ENCODE results near the gene ZNF90. TPM values are rescaled to one million over a fixed set of nuclear protein-coding genes. Genes with fewer than 3 reads are reported as not detected.
"Not testable (repeated sequence)": the region's sequence is repeated elsewhere in the genome, so short reads cannot be mapped to it uniquely, and the experiment has no call there.

Gene ZNF90
- polyA plus RNA-seq, 1 donor = 36.1 TPM

GRCh38 chr19:20060282-20060681 is 17.5 kb upstream of the ZNF90 start:
- WGBS (ENCODE audit: insufficient coverage, low lambda C conversion rate) = no CpG with 5 or more reads among the region's 1 CpG
- no peaks in the 10 kb centered on the region for H3K4me1 ChIP-seq (ENCODE audit: control insufficient read depth, insufficient read depth, low read length)

GRCh38 chr19:20066861-20067260 is 10.9 kb upstream of the ZNF90 start:
- no peak overlapping the region for H3K4me3 ChIP-seq (ENCODE audit: low read length)
- WGBS (ENCODE audit: insufficient coverage, low lambda C conversion rate) = no CpG with 5 or more reads among the region's 3 CpGs
- H3K9me3 ChIP-seq (ENCODE audit: control insufficient read depth, low read depth, low read length) = peaks cover 12% of the 10 kb centered on the region
- no peak overlapping the region for H3K27ac ChIP-seq (ENCODE audit: low read length)
- DNase-seq = peak in 1 of 2 donors; percentile 31
- no peaks in the 10 kb centered on the region for H3K27me3 ChIP-seq (ENCODE audit: control insufficient read depth, insufficient read depth, low read length)
- peaks cover 11% of the 10 kb centered on the region for H3K4me1 ChIP-seq (ENCODE audit: control insufficient read depth, insufficient read depth, low read length)
- no peaks in the 10 kb centered on the region for H3K36me3 ChIP-seq (ENCODE audit: control insufficient read depth, insufficient read depth, low read length)

More at GRCh38 chr19:20060282-20060681, 17.5 kb upstream of the ZNF90 start:
- peaks cover 7% of the 10 kb centered on the region for H3K9me3 ChIP-seq (ENCODE audit: control insufficient read depth, low read depth, low read length)
- no peak overlapping the region for H3K27ac ChIP-seq (ENCODE audit: low read length)
- no peak for DNase-seq
- H3K27me3 ChIP-seq (ENCODE audit: control insufficient read depth, insufficient read depth, low read length) = no peaks in the 10 kb centered on the region
- H3K36me3 ChIP-seq (ENCODE audit: control insufficient read depth, insufficient read depth, low read length) = no peaks in the 10 kb centered on the region
- no peak overlapping the region for H3K4me3 ChIP-seq (ENCODE audit: low read length)

GRCh38 chr19:20067943-20068342 is 9.9 kb upstream of the ZNF90 start:
- DNase-seq = peak; percentile 58 to 85
- Histone ChIP-seq H3K4me1 (ENCODE audit: control insufficient read depth, insufficient read depth, low read length) (peaks cover 11% of the 10 kb centered on the region), H3K36me3 (ENCODE audit: control insufficient read depth, insufficient read depth, low read length) (no peaks in the 10 kb centered on the region), H3K9me3 (ENCODE audit: control insufficient read depth, low read depth, low read length) (peaks cover 12% of the 10 kb centered on the region), H3K4me3 (ENCODE audit: low read length) (peak overlapping the region; percentile 11), H3K27ac (ENCODE audit: low read length) (peak overlapping the region; percentile 9), H3K27me3 (ENCODE audit: control insufficient read depth, insufficient read depth, low read length) (no peaks in the 10 kb centered on the region)
- no CpG with 5 or more reads among the region's 9 CpGs for WGBS (ENCODE audit: insufficient coverage, low lambda C conversion rate)

DNA sequence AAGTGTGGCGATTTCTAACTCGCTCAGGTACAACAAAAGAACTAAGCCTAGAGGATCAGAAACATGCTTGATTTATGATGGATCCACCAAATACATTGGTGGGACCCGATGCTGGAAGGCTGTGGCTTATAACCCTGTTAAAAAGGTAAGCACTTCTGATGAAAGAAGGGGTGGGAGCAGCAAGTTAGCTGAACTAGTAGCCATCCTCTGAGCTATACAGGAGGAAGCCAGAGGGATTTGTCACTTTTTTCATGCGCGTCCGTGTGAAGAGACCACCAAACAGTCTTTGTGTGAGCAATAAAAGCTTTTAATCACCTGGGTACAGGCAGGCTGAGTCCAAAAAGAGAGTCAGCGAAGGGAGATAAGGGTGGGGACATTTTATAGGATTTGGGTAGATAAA is 9.2 kb upstream of the ZNF90 start:
- H3K27ac ChIP-seq (ENCODE audit: low read length); H3K36me3 ChIP-seq (ENCODE audit: control insufficient read depth, insufficient read depth, low read length); DNase-seq; H3K27me3 ChIP-seq (ENCODE audit: control insufficient read depth, insufficient read depth, low read length): not testable (repeated sequence)
- H3K4me3 ChIP-seq (ENCODE audit: low read length) = peak overlapping the region; percentile 11
- H3K4me1 ChIP-seq (ENCODE audit: control insufficient read depth, insufficient read depth, low read length) = peaks cover 11% of the 10 kb centered on the region
- no CpG with 5 or more reads among the region's 7 CpGs for WGBS (ENCODE audit: insufficient coverage, low lambda C conversion rate)
- peaks cover 12% of the 10 kb centered on the region for H3K9me3 ChIP-seq (ENCODE audit: control insufficient read depth, low read depth, low read length)

DNA sequence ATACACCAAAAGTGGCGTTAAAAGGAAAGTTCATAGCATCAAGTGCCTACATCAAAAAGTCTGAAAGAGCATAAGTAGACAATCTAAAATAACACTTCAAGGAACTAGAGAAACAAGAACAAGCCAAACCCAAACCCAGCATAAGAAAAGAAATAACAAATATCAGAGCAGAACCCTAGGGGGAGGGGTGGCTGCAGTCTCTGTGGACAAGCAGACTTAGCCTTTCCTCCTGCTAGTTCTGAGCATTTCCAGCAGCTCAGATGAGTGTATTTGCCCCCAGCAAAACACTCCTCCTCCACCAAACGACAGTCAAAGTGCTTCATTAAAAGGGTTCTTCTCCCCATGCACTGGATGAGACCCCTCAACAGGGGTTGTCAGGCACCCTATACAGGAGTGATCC is 7.1 kb upstream of the ZNF90 start:
- H3K27me3 ChIP-seq (ENCODE audit: control insufficient read depth, insufficient read depth, low read length) = no peaks in the 10 kb centered on the region
- WGBS (ENCODE audit: insufficient coverage, low lambda C conversion rate) = no CpG with 5 or more reads among the region's 2 CpGs
- H3K27ac ChIP-seq (ENCODE audit: low read length) = no peak overlapping the region
- no peaks in the 10 kb centered on the region for H3K36me3 ChIP-seq (ENCODE audit: control insufficient read depth, insufficient read depth, low read length)
- H3K4me1 ChIP-seq (ENCODE audit: control insufficient read depth, insufficient read depth, low read length) = peaks cover 11% of the 10 kb centered on the region
- H3K4me3 ChIP-seq (ENCODE audit: low read length) = no peak overlapping the region
- DNase-seq = no peak
- H3K9me3 ChIP-seq (ENCODE audit: control insufficient read depth, low read depth, low read length) = peaks cover 4% of the 10 kb centered on the region

DNA sequence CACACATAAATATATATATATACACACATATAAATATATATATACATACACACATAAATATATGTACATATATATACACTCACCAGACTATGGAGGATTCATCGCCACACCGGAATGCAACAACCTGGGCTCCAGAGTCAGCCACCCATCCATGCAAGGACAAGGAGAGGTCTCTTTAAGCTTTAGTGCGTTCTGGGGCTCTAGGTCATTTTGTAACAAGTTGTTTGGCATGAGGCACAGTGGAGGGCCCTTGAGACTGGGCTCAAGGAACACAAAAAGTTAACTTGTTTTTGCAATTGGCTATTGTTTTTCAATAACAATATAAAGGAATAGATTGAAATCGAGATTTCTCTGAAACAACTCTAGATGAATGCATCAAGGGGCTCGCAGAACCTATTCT is 4.9 kb upstream of the ZNF90 start:
- WGBS (ENCODE audit: insufficient coverage, low lambda C conversion rate) = 100% methylated on average over 2 of the region's 5 CpGs
- Histone ChIP-seq H3K27ac (ENCODE audit: low read length) (no peak overlapping the region), H3K9me3 (ENCODE audit: control insufficient read depth, low read depth, low read length) (no peaks in the 10 kb centered on the region), H3K36me3 (ENCODE audit: control insufficient read depth, insufficient read depth, low read length) (no peaks in the 10 kb centered on the region), H3K27me3 (ENCODE audit: control insufficient read depth, insufficient read depth, low read length) (no peaks in the 10 kb centered on the region), H3K4me3 (ENCODE audit: low read length) (no peak overlapping the region), H3K4me1 (ENCODE audit: control insufficient read depth, insufficient read depth, low read length) (no peaks in the 10 kb centered on the region)
- no peak for DNase-seq

DNA sequence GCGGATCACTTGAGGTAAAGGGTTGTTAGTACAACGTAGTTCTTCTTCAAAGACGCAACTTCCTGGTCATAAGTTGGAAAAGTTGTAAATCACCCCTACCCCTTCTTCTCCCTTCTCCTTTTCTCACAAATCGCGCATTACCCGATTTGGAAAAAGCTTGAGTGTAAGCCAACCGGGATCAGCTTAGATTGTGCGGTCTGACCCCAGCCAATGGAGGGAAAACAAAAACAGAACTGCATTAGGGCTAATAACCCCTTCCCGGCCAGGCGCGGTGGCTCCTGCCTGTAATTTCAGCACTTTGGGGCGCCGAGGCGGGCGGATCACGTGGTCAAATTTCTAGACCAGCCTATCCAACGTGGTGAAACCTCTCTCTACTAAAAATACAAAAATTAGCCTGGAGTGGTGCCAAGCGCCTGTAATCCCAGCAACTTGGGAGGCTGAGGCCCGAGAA is 806 bp downstream of the ZNF90 start:
- WGBS (ENCODE audit: insufficient coverage, low lambda C conversion rate) = 0% methylated on average over 1 of the region's 19 CpGs
- H3K4me1 ChIP-seq (ENCODE audit: control insufficient read depth, insufficient read depth, low read length) = peaks cover 9% of the 10 kb centered on the region
- H3K27ac ChIP-seq (ENCODE audit: low read length) = peak overlapping the region; percentile 88
- peak overlapping the region; percentile 63 for H3K4me3 ChIP-seq (ENCODE audit: low read length)
- H3K36me3 ChIP-seq (ENCODE audit: control insufficient read depth, insufficient read depth, low read length) = peaks cover 12% of the 10 kb centered on the region
- peak; percentile 11 to 74 for DNase-seq
- peaks cover 12% of the 10 kb centered on the region for H3K9me3 ChIP-seq (ENCODE audit: control insufficient read depth, low read depth, low read length)
- H3K27me3 ChIP-seq (ENCODE audit: control insufficient read depth, insufficient read depth, low read length) = no peaks in the 10 kb centered on the region

DNA sequence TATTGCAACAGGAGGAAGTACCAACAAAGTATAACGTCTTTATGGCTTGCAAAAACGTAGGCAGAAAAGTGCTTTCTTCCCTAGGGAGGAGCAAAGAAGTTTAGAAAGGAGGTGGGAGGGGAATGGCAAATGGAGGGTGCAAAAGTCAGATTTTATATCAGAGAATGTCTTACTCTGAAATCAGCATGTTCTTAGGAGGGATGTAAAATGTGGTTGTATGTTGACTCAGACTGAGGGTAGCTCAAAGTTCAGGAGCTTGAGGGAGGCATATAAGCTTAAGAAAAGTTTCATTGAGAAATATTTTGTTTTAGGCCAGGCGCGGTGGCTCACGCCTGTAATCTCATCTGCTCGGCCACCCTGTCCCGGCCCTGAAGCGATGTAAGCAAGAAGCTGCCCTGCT is 1.7 kb downstream of the ZNF90 start:
- peak overlapping the region; percentile 63 for H3K4me3 ChIP-seq (ENCODE audit: low read length)
- DNase-seq = peak; percentile 59 to 86
- H3K9me3 ChIP-seq (ENCODE audit: control insufficient read depth, low read depth, low read length) = peaks cover 20% of the 10 kb centered on the region
- WGBS (ENCODE audit: insufficient coverage, low lambda C conversion rate) = 8% methylated on average over 2 of the region's 8 CpGs
- peak overlapping the region; percentile 88 for H3K27ac ChIP-seq (ENCODE audit: low read length)
- H3K36me3 ChIP-seq (ENCODE audit: control insufficient read depth, insufficient read depth, low read length) = peaks cover 14% of the 10 kb centered on the region
- H3K4me1 ChIP-seq (ENCODE audit: control insufficient read depth, insufficient read depth, low read length) = peaks cover 9% of the 10 kb centered on the region
- H3K27me3 ChIP-seq (ENCODE audit: control insufficient read depth, insufficient read depth, low read length) = no peaks in the 10 kb centered on the region

DNA sequence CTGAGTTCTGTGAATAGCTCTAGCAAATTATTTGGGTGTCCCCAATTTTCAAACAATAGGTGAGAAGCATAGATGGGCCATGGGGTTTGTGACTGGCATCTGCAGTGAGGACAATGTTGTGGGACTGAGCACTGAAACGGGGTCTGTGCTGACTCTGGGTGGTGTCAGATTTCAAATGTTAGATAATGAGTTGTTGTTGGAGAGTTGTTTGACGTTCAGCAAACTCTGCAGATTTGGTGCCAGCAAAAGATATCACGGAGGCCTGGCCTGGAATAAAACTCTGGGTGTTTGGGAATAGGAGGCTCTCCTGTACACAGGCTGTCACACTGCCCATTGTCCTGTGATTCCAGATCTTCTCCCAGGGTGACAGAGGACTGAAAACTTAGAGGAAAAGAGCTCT is 2.9 kb downstream of the ZNF90 start:
- Histone ChIP-seq H3K9me3 (ENCODE audit: control insufficient read depth, low read depth, low read length) (peaks cover 29% of the 10 kb centered on the region), H3K36me3 (ENCODE audit: control insufficient read depth, insufficient read depth, low read length) (peaks cover 14% of the 10 kb centered on the region), H3K27ac (ENCODE audit: low read length) (no peak overlapping the region), H3K4me3 (ENCODE audit: low read length) (no peak overlapping the region), H3K27me3 (ENCODE audit: control insufficient read depth, insufficient read depth, low read length) (no peaks in the 10 kb centered on the region), H3K4me1 (ENCODE audit: control insufficient read depth, insufficient read depth, low read length) (peaks cover 9% of the 10 kb centered on the region)
- WGBS (ENCODE audit: insufficient coverage, low lambda C conversion rate) = no CpG with 5 or more reads among the region's 3 CpGs
- DNase-seq = no peak

- WGBS (ENCODE audit: insufficient coverage, low lambda C conversion rate) = no CpG with 5 or more reads among the region's 3 CpGs
- peaks cover 38% of the 10 kb centered on the region for H3K9me3 ChIP-seq (ENCODE audit: control insufficient read depth, low read depth, low read length)
- H3K27me3 ChIP-seq (ENCODE audit: control insufficient read depth, insufficient read depth, low read length); H3K4me1 ChIP-seq (ENCODE audit: control insufficient read depth, insufficient read depth, low read length); H3K4me3 ChIP-seq (ENCODE audit: low read length): not testable (repeated sequence)
- peak; percentile 69 to 82 for DNase-seq
- peak overlapping the region; percentile 16 for H3K27ac ChIP-seq (ENCODE audit: low read length)
- peaks cover 16% of the 10 kb centered on the region for H3K36me3 ChIP-seq (ENCODE audit: control insufficient read depth, insufficient read depth, low read length)
Observed at GRCh38 chr19:20082232-20082833, 4.5 kb downstream of the ZNF90 start.

- no CpG with 5 or more reads among the region's 7 CpGs for WGBS (ENCODE audit: insufficient coverage, low lambda C conversion rate)
- Histone ChIP-seq H3K9me3 (ENCODE audit: control insufficient read depth, low read depth, low read length) (peaks cover 42% of the 10 kb centered on the region), H3K36me3 (ENCODE audit: control insufficient read depth, insufficient read depth, low read length) (peaks cover 18% of the 10 kb centered on the region)
- H3K4me3 ChIP-seq (ENCODE audit: low read length); H3K27me3 ChIP-seq (ENCODE audit: control insufficient read depth, insufficient read depth, low read length); H3K4me1 ChIP-seq (ENCODE audit: control insufficient read depth, insufficient read depth, low read length); H3K27ac ChIP-seq (ENCODE audit: low read length); DNase-seq: not testable (repeated sequence)
Observed at GRCh38 chr19:20082876-20083275, 5.1 kb downstream of the ZNF90 start.
